ENCODE results near the gene ME1.
"Not testable (repeated sequence)": the region's sequence is repeated elsewhere in the genome, so short reads cannot be mapped to it uniquely, and the experiment has no call there.

The ME1 gene

GRCh38 chr6:83247471-83247870 is 183.4 kb downstream of the ME1 start:
- DNase-seq = no peak

DNA sequence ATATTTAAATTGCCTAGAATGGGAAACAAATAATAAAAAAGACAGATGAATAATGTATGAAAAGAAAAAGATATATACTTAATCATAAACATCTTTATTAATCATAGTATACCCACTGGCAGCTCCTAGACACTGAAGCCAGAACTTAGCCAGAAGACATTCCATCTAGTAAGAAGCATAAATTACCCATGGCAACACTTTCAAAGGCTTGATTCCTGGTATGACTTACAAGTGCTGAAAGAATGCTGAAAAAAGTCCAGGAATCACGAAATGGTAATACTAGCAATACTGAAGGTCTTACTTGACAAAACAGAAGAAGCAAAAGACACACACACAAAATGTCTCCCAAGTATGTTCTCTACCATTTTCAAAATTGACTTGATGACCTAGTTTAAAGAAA is 199.7 kb downstream of the ME1 start:
- DNase-seq = no peak

DNA sequence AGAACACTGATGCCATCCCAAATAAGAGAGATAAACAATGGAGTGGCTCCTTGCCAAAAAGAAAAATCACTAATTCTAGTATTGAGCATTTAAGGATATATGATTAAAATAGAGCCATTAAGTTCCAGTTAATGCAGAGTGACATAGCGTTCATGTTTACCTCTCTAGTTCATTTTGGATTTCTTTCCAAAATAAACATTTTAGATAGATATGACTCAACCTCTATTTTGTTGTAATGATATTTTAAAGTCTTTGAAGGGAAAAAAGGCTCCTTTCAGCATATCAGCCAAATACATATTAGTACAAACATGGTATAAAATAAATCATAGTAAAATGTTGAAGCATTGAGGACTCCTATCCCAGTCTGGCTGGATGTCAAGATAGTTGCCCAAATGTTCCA is 204.3 kb downstream of the ME1 start:
- DNase-seq = no peak

DNA sequence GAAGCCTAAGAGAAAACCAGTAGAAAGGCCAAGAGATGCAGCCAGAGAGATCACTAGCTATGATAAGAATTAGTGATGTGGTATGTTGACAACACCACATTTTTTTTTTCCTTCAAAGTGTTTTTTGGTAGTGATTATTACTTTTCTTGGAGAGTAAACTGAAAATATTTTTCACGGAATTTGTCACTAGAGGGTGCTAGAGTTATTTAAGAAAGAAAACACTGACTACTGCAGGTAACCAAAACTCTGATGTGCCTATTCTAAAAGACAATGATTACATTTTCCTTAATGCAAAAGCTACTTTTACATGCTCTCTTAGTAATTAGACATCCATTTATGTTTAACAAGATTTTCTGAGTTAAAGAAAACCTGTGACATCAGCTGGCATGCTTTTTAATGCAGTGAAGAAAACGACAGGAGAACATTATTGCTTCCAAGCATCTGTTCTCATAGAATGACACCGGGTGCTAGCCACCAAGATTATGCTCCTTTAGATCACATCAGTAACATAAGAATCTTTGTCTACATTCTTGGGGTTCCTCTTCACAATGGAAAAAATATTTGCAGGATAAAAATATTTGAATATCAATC is 208.9 kb downstream of the ME1 start:
- DNase-seq = peak; percentile 13

DNA sequence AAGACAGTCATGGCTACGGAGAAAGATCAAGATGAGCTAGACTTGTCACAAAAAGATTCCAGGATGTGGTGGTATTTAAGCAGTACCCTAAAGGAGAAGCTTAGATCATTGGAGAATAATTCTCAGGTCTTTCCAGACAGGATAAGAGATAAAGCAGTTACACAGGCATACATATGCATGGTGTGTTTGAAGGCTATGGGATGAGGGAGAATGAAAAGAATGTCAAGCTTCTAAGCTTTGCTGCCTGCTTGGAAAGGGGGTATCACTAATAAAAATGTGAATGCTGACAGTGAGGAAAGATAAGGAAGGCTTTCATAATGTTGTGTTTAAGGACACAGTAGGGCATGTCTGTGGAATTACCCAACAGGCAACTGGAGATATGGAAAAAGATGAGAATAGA is 209.6 kb downstream of the ME1 start:
- DNase-seq = no peak

- DNase-seq = no peak
Observed at GRCh38 chr6:83220121-83220520, 210.7 kb downstream of the ME1 start.

DNA sequence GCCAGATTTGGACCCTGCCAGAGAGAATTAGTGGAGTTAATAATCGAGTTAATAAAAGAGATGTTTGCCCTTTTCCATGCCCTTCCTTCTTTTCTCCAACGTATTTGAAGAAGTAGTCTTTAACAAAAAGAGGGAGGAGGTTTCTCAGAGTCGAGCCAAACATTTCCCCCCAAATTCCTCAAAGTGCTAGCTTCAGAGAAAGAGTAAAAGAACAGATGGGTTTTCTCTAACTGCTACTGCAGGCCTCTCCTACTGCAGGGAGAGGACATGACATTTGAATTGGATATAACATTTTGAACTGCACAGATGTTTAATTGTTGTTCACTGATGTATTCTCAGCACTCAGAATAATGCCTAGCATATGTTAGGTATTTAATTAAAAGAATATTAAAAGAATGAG is 212.2 kb downstream of the ME1 start:
- no peak for DNase-seq

DNA sequence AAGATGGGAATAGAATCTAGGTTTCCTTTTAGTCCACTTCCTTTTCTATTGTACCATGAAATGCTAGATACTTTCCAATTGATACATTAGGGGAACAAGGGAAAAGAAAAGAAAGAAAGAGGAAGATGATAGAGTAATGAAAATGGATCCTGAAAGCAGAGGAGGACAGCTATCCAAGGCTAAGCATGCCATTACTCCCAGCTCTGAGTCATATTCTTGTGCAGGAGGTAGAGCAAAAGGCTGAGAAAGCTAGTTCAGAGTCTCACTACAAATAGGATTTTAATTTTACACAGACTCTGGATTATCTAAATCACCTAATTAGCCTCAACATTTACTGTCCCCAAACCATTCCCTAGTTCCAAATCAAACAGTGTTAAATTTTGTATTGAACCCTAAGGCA is 214.0 kb downstream of the ME1 start:
- DNase-seq = no peak

DNA sequence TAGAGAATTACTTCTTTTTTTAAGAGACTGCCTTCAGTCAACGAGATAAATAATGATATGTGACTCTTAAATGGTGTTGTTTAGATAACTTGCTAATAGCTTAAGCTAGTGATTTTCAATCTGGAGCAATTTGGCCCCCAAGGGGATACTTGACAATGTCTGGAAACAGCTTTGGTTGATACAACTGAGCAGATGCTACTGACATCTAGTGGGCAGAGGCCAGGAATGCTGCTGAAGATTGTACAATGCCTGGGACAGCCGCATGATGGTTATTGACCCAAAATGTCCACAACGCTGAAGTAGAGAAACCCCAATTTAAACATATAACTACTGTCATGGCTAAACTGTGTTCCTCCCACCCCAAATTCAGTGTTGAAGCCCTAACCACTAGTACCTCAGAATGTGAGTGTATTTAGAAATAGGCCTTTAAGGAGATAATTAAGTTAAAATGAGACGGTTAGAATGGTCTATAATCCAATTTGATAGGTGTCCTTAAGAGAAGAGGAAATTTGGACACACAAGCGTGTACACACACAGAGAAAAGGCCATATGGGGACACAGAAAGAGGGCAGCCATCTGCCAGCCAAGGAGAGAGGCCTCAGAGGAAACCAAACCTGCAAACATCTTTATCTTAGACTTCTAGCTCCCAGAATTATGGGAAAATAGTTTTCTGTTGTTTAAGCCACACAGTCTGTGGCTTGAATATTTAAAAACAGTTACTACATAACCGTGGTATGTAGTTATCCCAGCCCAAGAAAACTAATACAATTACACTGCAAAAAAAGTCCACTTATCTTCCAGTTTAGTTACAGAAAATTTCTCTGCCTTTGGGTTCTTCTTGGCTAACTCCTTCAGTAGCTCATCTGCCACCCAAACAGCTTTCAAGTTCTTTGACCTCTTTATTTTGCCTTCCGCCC is 215.5 kb downstream of the ME1 start:
- DNase-seq = peak; percentile 85

- DNase-seq = no peak
Observed at GRCh38 chr6:83202031-83202430, 228.8 kb downstream of the ME1 start.

GRCh38 chr6:83199863-83200225 is 231.0 kb downstream of the ME1 start:
- no peak for DNase-seq

GRCh38 chr6:83199173-83199862 is 231.5 kb downstream of the ME1 start:
- DNase-seq = no peak

DNA sequence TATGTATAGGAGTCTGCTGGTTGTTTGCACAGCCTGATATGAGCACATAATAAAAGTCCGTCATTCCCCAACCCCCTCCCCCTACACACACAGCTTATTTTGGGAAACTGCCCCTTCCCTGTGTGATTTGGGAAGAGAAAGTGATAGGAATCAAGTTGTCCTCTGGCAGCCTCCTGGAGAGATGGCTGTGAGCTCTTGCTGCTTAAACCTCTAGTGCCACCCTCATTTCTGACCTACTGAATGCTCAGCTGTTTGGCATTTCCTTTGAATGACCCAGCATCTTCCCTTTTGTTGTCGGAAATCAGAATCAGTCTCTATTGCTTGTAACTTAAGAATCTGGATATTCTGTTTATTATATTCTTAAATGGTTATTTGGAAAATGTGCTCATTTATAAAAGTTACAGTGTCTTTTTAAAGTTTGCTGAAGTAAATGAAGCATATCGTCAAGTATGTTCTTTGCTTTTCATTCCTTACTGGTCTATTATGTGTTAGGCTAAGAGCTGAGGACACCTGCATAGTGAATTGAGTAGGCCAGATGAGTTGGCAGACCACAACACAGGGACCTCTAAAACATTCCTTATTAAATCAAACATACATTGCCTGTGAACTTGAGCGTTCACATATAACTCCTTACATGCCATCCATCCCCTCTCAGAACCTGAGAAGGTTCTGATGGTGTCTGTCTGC is 232.2 kb downstream of the ME1 start:
- DNase-seq = no peak

- DNase-seq = peak; percentile 1
Observed at GRCh38 chr6:83193747-83194566, 236.9 kb downstream of the ME1 start.

DNA sequence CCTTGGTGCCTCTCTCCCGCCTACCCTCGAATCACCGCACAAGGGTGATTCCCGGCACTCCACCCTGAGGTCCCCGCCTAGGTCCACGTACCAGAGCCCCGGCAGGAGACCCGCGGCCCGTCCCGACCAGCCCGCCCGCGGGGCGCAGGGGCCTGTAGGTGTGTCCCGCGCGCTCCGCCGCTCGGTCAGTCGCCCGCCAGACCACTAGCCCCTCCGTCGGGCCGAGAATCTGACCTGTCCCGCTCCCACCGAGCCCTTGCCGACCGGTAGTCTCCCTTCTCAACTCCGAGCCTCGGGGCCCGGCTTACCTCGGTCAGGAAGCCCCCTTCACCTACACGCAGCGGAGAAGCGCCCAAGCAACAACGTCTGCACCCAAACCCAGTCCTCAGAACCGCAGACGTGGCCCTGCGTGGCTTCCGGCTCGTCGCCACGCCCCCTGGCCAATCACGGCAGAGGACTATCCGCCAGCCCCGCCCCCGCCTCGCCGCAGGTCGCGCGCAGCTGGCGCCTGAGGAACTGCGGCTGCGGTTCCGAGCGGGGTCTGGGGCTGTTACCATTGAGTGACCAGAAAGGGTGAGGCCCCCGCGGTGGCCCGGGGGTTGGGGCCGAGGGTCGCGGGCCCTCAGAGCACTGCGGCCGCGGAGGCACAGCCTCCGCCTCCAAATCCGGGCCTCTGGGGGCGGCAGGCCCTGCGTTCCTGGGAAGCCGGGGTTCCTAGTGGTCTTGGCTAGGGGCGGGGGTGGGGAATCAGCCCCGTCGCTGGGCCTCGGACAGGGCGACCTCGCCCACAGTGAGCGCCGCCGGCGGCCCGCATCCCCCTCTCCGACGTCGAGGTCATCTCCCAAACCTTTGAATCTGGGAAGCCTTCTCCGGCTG is 237.7 kb downstream of the ME1 start, which contains the start of the genes PGM3 and RWDD2A:
PGM3 (minus strand) TSS at position 395 of the 876 bp plus-strand sequence. CDS start 2,253 bp downstream, outside the sequence.
RWDD2A (plus strand) TSS at position 487 of the 876 bp plus-strand sequence. CDS start 1,095 bp downstream, outside the sequence.
- DNase-seq = peak; percentile 73

DNA sequence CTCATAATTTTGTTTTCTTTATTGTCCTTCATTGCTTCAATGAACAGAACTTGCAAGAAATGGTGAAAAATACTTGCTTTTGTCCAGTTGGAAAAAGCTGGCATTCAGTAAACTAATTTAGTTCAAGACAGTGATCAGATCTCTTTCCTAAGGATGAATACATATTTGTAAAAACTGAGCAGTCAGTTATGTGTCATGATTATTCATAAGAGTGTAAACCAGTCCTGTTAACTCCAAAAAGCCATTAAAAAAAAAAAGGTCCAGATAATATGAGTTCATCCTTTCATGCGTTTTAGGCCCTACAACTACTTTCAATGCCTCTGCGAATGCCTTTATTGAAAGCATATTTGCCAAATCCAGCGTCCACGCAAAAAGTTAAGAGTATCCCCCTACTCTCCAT is 238.4 kb downstream of the ME1 start:
- DNase-seq = no peak

DNA sequence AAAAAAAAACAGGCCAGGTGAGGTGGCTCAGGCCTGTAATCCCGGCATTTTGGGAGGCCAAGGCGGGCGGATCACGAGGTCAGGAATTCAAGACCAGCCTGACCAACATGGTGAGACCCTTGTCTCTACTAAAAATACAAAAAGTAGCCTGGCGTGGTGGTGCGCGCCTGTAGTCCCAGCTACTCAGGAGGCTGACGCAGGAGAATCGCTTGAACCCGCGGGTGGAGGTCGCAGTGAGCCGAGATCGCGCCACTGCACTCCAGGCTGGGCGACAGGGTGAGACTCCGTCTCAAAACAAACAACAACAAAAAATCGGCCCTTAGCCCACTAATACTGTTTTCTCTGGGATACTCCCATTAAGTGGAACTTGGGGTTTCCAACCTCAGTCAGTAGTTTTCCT is 238.9 kb downstream of the ME1 start:
- DNase-seq = not testable (repeated sequence)

GRCh38 chr6:83190626-83191025 is 240.2 kb downstream of the ME1 start:
- DNase-seq = no peak

DNA sequence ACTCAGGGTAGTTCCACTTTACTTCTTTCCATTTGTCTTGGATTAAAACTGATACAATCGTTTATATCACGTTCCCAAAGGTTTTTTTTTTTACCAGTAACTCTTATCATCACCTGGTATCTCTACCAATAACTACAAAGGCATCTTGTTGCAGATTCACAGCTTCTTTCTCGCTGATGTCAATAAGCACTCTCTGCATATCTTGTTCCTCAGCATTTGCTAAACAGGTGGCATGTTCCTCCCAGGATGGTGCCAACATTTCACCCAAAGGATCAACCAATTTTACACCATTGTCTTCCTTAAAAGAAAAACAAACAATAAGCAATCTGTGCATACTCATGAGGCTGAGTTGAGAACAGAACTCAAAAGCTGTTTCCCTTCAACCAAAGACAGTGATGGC is 242.3 kb downstream of the ME1 start:
- DNase-seq = no peak

DNA sequence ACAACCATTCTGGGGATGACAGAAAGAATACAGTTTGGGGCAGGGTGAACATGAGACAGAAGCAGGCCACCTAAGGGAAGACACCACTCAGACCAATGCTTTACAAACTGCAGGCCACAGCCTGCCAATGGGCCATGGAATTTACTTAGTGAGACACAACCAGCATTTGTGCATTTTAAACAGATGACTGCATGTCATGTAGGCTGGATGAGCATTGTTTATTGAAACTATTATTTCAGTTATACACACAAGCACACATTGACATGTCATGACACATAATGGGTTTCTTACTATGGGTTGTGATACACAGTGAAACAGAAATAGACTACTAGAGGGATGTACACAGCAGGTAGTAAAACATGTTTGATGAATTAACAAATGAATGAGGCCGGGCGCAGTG is 245.8 kb downstream of the ME1 start:
- DNase-seq = no peak

Data from NCI-H1436 (cell line).